HL-60 (cell line): ENCODE measurements around the gene ZNF341.

Experiments
- GABPA ChIP-seq: IDR thresholded peaks from 2 replicates; pipeline ENCODE4 v1.6.1; 2012; ENCODE audit warnings: low read depth
- POLR2AphosphoS5 ChIP-seq: IDR thresholded peaks from 2 replicates; pipeline ENCODE4 v1.6.1; 2012; ENCODE audit warnings: low read depth
- SPI1 ChIP-seq: IDR thresholded peaks from 2 replicates; pipeline ENCODE4 v1.6.1; 2012; ENCODE audit warnings: low read depth, mild to moderate bottlenecking, borderline replicate concordance
- TF ChIP-seq, protein P1 (sequence below): IDR thresholded peaks from one replicate; pipeline ENCODE4 v1.5.1; 2011; ENCODE audit warnings: low read length, control low read depth, inconsistent platforms; ENCODE audit not compliant: insufficient read depth
- TF ChIP-seq, protein P2 (sequence below): IDR thresholded peaks from 2 replicates; pipeline ENCODE4 v1.6.1; 2012; ENCODE audit warnings: low read depth; ENCODE audit not compliant: insufficient replicate concordance

- TF ChIP-seq, protein P1, sequence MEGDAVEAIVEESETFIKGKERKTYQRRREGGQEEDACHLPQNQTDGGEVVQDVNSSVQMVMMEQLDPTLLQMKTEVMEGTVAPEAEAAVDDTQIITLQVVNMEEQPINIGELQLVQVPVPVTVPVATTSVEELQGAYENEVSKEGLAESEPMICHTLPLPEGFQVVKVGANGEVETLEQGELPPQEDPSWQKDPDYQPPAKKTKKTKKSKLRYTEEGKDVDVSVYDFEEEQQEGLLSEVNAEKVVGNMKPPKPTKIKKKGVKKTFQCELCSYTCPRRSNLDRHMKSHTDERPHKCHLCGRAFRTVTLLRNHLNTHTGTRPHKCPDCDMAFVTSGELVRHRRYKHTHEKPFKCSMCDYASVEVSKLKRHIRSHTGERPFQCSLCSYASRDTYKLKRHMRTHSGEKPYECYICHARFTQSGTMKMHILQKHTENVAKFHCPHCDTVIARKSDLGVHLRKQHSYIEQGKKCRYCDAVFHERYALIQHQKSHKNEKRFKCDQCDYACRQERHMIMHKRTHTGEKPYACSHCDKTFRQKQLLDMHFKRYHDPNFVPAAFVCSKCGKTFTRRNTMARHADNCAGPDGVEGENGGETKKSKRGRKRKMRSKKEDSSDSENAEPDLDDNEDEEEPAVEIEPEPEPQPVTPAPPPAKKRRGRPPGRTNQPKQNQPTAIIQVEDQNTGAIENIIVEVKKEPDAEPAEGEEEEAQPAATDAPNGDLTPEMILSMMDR: no peak
- TF ChIP-seq, protein P2, sequence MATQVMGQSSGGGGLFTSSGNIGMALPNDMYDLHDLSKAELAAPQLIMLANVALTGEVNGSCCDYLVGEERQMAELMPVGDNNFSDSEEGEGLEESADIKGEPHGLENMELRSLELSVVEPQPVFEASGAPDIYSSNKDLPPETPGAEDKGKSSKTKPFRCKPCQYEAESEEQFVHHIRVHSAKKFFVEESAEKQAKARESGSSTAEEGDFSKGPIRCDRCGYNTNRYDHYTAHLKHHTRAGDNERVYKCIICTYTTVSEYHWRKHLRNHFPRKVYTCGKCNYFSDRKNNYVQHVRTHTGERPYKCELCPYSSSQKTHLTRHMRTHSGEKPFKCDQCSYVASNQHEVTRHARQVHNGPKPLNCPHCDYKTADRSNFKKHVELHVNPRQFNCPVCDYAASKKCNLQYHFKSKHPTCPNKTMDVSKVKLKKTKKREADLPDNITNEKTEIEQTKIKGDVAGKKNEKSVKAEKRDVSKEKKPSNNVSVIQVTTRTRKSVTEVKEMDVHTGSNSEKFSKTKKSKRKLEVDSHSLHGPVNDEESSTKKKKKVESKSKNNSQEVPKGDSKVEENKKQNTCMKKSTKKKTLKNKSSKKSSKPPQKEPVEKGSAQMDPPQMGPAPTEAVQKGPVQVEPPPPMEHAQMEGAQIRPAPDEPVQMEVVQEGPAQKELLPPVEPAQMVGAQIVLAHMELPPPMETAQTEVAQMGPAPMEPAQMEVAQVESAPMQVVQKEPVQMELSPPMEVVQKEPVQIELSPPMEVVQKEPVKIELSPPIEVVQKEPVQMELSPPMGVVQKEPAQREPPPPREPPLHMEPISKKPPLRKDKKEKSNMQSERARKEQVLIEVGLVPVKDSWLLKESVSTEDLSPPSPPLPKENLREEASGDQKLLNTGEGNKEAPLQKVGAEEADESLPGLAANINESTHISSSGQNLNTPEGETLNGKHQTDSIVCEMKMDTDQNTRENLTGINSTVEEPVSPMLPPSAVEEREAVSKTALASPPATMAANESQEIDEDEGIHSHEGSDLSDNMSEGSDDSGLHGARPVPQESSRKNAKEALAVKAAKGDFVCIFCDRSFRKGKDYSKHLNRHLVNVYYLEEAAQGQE: no peak
- TF ChIP-seq SPI1 (no peak), POLR2AphosphoS5 (no peak), GABPA (no peak)
Observed at GRCh38 chr20:33744181-33744580, 12.4 kb downstream of the ZNF341 start.
